Stomach (tissue), 9 donors: ENCODE data around the gene APEH. TPM values are rescaled to one million over a fixed set of nuclear protein-coding genes. Genes with fewer than 3 reads are reported as not detected.

Experiments
- DNase-seq, 2 donors: peaks; one replicate each; pipeline versions ENCODE4 v3.0.0 to v3.0.0-alpha.2; 2013 to 2019
- H3K27ac ChIP-seq, 5 donors: fragments of 200-600 bp in 4 of 5; sonication (generic) in 4 of 5; one replicate each; pipeline ENCODE4 v1.5.1; 2013 to 2019; ENCODE audit warnings: mild to moderate bottlenecking in 1 of 5, moderate library complexity in 1 of 5
- H3K27me3 ChIP-seq, 3 donors: fragments of 200-600 bp; sonication (generic); one replicate each; pipeline ENCODE4 v1.5.1; 2017 to 2019; ENCODE audit warnings: mixed run types in 1 of 3
- H3K36me3 ChIP-seq, 4 donors: fragments of 200-600 bp; sonication (generic); 1 replicate in 3 of 4; 2 replicates in 1 of 4; pipeline ENCODE4 v1.5.1; 2016 to 2019
- H3K4me1 ChIP-seq, 4 donors: fragments of 200-600 bp; sonication (generic); one replicate each; pipeline ENCODE4 v1.5.1; 2016 to 2019
- H3K4me3 ChIP-seq, 4 donors: fragments of 200-600 bp; sonication (generic) in 3 of 4; one replicate each; pipeline ENCODE4 v1.5.1; 2016 to 2019; ENCODE audit warnings: mild to moderate bottlenecking in 1 of 4
- H3K9me3 ChIP-seq, 4 donors: fragments of 200-600 bp; sonication (generic); one replicate each; pipeline ENCODE4 v1.5.1; 2016 to 2019
- EP300 ChIP-seq: sonication (generic); formaldehyde crosslinking; IDR thresholded peaks from one replicate; pipeline ENCODE4 v1.6.1; 2017; ENCODE audit warnings: antibody characterized with exemption
- POLR2A ChIP-seq, 4 donors: fragments of 450-650 bp; IDR thresholded peaks; one replicate each; pipeline ENCODE4 v1.6.1; 2016; ENCODE audit warnings: antibody characterized with exemption in 4 of 4, control low read depth in 2 of 4, mild to moderate bottlenecking in 1 of 4, moderate library complexity in 1 of 4
- POLR2AphosphoS5 ChIP-seq, 3 donors: sonication (generic); formaldehyde crosslinking; IDR thresholded peaks; one replicate each; pipeline ENCODE4 v1.6.1; 2016; ENCODE audit warnings: antibody characterized with exemption in 3 of 3
- WGBS, 5 donors: extraction: QIAGEN DNeasy Blood & Tissue Kit in 3 of 5; methylation state at CpG; one replicate each; pipeline versions ENCODE4 v1.1.5 to v1.1.7; 2013 to 2018; 5-methylcytosine and 5-hydroxymethylcytosine counted together
- intact Hi-C: fragments of 100-400 bp; cut with DNase I; formaldehyde crosslinking; loops from one replicate; pipeline ENCODE4 v1.15.1; 2023; ENCODE audit warnings: low total_unique reads
- polyA plus RNA-seq, 3 donors: library from polyadenylated mRNA; stranded (reverse); fragments of 200-250 nt; gene quantifications; one replicate each; pipeline ENCODE4 v1.2.3, GENCODE V29; 2013
- total RNA-seq, 5 donors: library from RNA; depleted of rRNA; stranded (reverse); fragments of >200 nt; gene quantifications; one replicate each; pipeline versions ENCODE4 v1.1.0 to v1.2.3, GENCODE V29; 2014 to 2016
- TF ChIP-seq, protein P1 (sequence below), 7 experiments: fragments of 450-650 bp in 4 of 7; fragments of 200-600 bp in 3 of 7; sonication (generic) in 3 of 7; IDR thresholded peaks; one replicate each; pipeline ENCODE4 v1.5.1; 2016 to 2019; ENCODE audit warnings: antibody characterized with exemption in 7 of 7, control low read depth in 2 of 7, mild to moderate bottlenecking in 1 of 7
- donor health status: healthy with polysubstance abuse.
- donor health status: Bipolar disorder and iron deficiency.
- donor health status: healthy.

Gene APEH
- total and polyA plus RNA-seq, 8 donors, result 23.9 to 104 (median 47.7) TPM

DNA sequence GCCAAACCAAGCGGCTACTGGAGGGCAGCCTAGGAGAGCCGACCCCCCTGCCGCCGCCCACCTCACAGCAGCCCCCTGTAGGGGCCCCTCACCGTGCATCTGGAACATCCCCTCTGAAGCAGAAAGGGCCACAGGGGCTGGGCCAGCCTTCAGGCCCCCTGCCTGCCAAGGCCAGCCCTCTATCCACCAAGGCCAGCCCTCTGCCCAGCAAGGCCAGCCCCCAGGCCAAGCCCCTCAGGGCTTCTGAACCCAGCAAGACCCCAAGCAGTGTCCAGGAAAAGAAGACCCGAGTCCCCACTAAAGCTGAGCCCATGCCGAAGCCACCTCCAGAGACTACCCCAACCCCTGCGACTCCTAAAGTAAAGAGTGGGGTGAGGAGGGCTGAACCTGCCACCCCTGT lies 23.5 kb upstream of the APEH start:
- H3K4me3 ChIP-seq, result no peak overlapping the region
- intact Hi-C loops, result no loop called here
- no peaks in the 10 kb centered on the region for H3K9me3 ChIP-seq
- WGBS, 5 donors, result 67 to 74% (median 71%) methylated on average over 8 of the region's 8 CpGs
- H3K27ac ChIP-seq, result no peak overlapping the region
- TF ChIP-seq POLR2A (IDR thresholded peaks at IDR 0.05) (no peak), EP300 (no peak), POLR2AphosphoS5 (IDR thresholded peaks at IDR 0.05) (no peak)
- TF ChIP-seq, protein P1, sequence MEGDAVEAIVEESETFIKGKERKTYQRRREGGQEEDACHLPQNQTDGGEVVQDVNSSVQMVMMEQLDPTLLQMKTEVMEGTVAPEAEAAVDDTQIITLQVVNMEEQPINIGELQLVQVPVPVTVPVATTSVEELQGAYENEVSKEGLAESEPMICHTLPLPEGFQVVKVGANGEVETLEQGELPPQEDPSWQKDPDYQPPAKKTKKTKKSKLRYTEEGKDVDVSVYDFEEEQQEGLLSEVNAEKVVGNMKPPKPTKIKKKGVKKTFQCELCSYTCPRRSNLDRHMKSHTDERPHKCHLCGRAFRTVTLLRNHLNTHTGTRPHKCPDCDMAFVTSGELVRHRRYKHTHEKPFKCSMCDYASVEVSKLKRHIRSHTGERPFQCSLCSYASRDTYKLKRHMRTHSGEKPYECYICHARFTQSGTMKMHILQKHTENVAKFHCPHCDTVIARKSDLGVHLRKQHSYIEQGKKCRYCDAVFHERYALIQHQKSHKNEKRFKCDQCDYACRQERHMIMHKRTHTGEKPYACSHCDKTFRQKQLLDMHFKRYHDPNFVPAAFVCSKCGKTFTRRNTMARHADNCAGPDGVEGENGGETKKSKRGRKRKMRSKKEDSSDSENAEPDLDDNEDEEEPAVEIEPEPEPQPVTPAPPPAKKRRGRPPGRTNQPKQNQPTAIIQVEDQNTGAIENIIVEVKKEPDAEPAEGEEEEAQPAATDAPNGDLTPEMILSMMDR (IDR thresholded peaks at IDR 0.05), result no peak
- H3K27me3 ChIP-seq, result no peaks in the 10 kb centered on the region
- H3K36me3 ChIP-seq, result no peaks in the 10 kb centered on the region
- no peak for DNase-seq
- H3K4me1 ChIP-seq, result peaks cover 0 to 8% (median 0%) of the 10 kb centered on the region in 4 donors

DNA sequence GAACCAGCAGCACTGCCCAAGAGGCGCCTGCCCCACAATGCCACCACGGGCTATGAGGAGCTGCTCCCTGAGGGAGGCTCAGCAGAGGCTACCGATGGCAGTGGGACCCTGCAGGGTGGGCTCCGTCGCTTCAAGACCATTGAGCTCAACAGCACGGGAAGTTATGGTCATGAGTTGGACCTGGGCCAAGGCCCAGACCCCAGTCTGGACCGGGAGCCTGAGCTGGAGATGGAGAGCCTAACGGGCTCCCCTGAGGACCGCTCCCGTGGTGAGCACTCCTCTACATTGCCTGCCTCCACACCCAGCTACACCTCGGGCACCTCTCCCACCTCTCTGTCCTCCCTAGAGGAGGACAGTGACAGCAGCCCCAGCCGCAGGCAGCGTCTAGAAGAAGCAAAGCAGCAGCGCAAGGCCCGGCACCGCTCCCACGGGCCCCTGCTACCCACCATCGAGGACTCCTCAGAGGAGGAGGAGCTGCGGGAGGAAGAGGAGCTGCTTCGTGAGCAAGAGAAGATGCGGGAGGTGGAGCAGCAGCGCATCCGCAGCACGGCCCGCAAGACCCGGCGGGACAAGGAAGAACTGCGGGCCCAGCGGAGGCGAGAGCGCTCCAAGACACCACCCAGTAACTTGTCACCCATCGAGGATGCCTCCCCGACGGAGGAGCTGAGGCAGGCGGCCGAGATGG lies 21.8 kb upstream of the APEH start:
- Histone ChIP-seq H3K4me1 (peaks cover 0 to 14% (median 0%) of the 10 kb centered on the region in 4 donors), H3K27me3 (peaks cover 0 to 10% (median 0%) of the 10 kb centered on the region in 3 donors), H3K36me3 (no peaks in the 10 kb centered on the region), H3K9me3 (no peaks in the 10 kb centered on the region), H3K4me3 (no peak overlapping the region), H3K27ac (no peak overlapping the region)
- TF ChIP-seq POLR2A (IDR thresholded peaks at IDR 0.05) (no peak), EP300 (no peak)
- TF ChIP-seq, protein P1 (IDR thresholded peaks at IDR 0.05), result no peak
- intact Hi-C loops, result no loop called here
- WGBS, 5 donors, result 87 to 93% (median 89%) methylated on average over 30 to 36 of the region's 36 CpGs
- no peak for DNase-seq

DNA sequence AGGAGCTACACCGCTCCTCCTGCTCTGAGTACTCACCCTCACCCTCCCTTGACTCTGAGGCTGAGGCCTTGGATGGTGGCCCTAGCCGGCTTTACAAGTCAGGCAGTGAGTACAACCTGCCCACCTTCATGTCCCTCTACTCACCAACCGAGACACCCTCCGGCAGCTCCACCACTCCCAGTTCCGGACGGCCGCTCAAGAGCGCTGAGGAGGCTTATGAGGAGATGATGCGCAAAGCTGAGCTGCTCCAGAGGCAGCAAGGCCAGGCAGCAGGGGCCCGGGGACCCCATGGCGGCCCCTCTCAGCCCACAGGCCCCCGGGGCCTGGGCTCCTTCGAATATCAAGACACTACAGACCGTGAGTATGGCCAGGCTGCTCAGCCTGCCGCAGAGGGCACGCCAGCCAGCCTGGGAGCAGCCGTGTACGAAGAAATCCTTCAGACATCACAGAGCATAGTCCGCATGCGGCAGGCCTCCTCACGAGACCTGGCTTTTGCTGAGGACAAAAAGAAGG lies 21.2 kb upstream of the APEH start:
- H3K4me3 ChIP-seq, result no peak overlapping the region
- intact Hi-C loops, result no loop called here
- H3K36me3 ChIP-seq, result no peaks in the 10 kb centered on the region
- WGBS, 5 donors, result 85 to 89% (median 85%) methylated on average over 13 to 21 of the region's 21 CpGs
- peaks cover 0 to 8% (median 0%) of the 10 kb centered on the region in 4 donors for H3K4me1 ChIP-seq
- no peak overlapping the region for H3K27ac ChIP-seq
- no peaks in the 10 kb centered on the region for H3K9me3 ChIP-seq
- peaks cover 0 to 10% (median 0%) of the 10 kb centered on the region in 3 donors for H3K27me3 ChIP-seq
- TF ChIP-seq POLR2AphosphoS5 (IDR thresholded peaks at IDR 0.05), result no peak
- TF ChIP-seq POLR2A (IDR thresholded peaks at IDR 0.05), result no peak
- no peak for TF ChIP-seq EP300
- TF ChIP-seq, protein P1 (IDR thresholded peaks at IDR 0.05), result no peak
- no peak for DNase-seq

DNA sequence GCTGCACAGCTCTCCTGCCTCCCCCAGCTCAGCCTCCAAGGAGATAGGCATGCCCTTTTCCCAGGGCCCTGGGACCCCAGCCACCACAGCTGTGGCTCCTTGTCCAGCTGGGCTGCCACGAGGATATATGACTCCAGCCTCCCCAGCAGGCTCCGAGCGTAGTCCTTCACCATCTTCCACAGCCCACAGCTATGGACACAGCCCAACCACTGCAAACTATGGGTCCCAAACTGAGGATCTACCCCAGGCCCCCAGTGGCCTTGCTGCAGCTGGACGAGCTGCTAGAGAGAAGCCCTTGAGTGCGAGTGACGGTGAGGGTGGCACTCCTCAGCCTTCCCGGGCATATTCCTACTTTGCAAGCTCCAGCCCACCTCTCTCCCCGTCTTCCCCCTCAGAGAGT lies 20.5 kb upstream of the APEH start:
- H3K4me3 ChIP-seq, result no peak overlapping the region
- H3K27ac ChIP-seq, result no peak overlapping the region
- H3K4me1 ChIP-seq, result peaks cover 0 to 6% (median 0%) of the 10 kb centered on the region in 4 donors
- no peak for DNase-seq
- no peaks in the 10 kb centered on the region for H3K36me3 ChIP-seq
- intact Hi-C loops, result no loop called here
- WGBS, 5 donors, result 77 to 86% (median 80%) methylated on average over 6 to 8 of the region's 8 CpGs
- TF ChIP-seq POLR2AphosphoS5 (IDR thresholded peaks at IDR 0.05), result no peak
- TF ChIP-seq EP300, result no peak
- TF ChIP-seq, protein P1 (IDR thresholded peaks at IDR 0.05), result no peak
- no peak for TF ChIP-seq POLR2A (IDR thresholded peaks at IDR 0.05)
- H3K27me3 ChIP-seq, result peaks cover 0 to 10% (median 0%) of the 10 kb centered on the region in 3 donors
- H3K9me3 ChIP-seq, result no peaks in the 10 kb centered on the region
